UCSD-AML1 (cell line): ENCODE data around the gene NGFR.
"Not testable (repeated sequence)": the region's sequence is repeated elsewhere in the genome, so short reads cannot be mapped to it uniquely, and the experiment has no call there.

Experiments
- DNase-seq: peaks from one replicate; lab custom pipeline; 2025; ENCODE audit not compliant: unreplicated experiment; lab: John Stamatoyannopoulos, UW

Gene NGFR

GRCh38 chr17:49543860-49544259 is 48.8 kb downstream of the NGFR start:
- no peak for DNase-seq

GRCh38 chr17:49545007-49545660 is 50.0 kb downstream of the NGFR start:
- no peak for DNase-seq

GRCh38 chr17:49545806-49546545 is 50.9 kb downstream of the NGFR start:
- DNase-seq, result no peak

GRCh38 chr17:49546546-49547535 is 51.7 kb downstream of the NGFR start:
- DNase-seq, result no peak

GRCh38 chr17:49547566-49547965 is 52.5 kb downstream of the NGFR start:
- DNase-seq, result no peak

- DNase-seq, result no peak
These were observed 53.0 kb downstream of the NGFR start for GRCh38 chr17:49548051-49548505.

- DNase-seq, result peak; percentile 47
These were observed 53.6 kb downstream of the NGFR start for GRCh38 chr17:49548506-49549310.

GRCh38 chr17:49549311-49549605 is 54.2 kb downstream of the NGFR start:
- no peak for DNase-seq

GRCh38 chr17:49549691-49550678 is 54.9 kb downstream of the NGFR start:
- no peak for DNase-seq

GRCh38 chr17:49550764-49551163 is 55.7 kb downstream of the NGFR start:
- not testable (repeated sequence) for DNase-seq

- no peak for DNase-seq
These were observed 56.4 kb downstream of the NGFR start for GRCh38 chr17:49551221-49552069.

- DNase-seq, result no peak
These were observed 57.1 kb downstream of the NGFR start for GRCh38 chr17:49552070-49552751.

GRCh38 chr17:49553676-49554335 is 58.7 kb downstream of the NGFR start:
- DNase-seq, result no peak

- no peak for DNase-seq
These were observed 59.8 kb downstream of the NGFR start for GRCh38 chr17:49554694-49555494.

GRCh38 chr17:49555495-49556222 is 60.6 kb downstream of the NGFR start:
- DNase-seq, result no peak
